ENCODE data around the gene CNOT10.
"Not testable (repeated sequence)": the region's sequence is repeated elsewhere in the genome, so short reads cannot be mapped to it uniquely, and the experiment has no call there.

CNOT10 gene

DNA sequence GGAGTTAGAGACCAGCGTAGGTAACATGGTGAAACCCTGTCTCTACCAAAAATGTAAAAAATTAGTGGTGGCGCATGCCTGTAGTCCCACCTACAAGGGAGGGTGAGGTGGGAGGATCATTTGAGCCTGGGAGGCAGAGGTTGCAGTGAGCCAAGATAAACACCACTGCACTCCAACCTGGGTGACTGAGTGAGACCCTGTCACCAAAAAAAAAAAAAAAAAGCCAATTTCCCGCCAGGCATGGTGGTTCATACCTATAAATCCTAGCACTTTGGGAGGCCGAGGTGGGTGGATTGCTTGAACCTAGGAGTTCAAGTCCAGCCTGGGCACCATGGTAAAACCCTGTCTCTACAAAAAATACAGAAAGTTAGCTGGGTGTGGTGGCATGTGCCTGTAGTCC is 6.9 kb downstream of the CNOT10 start:
- DNase-seq: no peak

DNA sequence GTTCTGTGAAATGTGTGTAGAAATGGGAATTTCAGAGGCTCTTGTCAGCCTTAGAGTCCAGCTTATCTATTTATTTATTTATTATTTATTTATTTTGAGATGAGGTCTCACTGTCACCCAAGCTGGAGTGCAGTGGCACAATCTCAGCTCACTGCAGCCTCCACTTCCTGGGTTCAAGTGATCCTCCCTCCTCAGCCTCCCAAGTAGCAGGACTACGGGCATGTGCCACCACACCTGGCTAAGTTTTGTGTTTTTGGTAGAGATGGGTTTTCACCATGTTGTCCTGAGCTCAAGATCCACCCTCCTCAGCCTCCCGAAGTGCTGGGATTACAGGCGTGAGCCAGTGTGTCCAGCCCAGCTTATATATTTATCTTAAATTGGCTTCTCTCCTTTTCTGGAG is 11.5 kb downstream of the CNOT10 start:
- DNase-seq: no peak

GRCh38 chr3:32698506-32698905 is 13.5 kb downstream of the CNOT10 start:
- DNase-seq: no peak

GRCh38 chr3:32699429-32699828 is 14.4 kb downstream of the CNOT10 start:
- DNase-seq: no peak

- DNase-seq: no peak
Measured at GRCh38 chr3:32700244-32700643, 15.3 kb downstream of the CNOT10 start.

GRCh38 chr3:32703491-32703972 is 18.5 kb downstream of the CNOT10 start:
- DNase-seq: no peak

DNA sequence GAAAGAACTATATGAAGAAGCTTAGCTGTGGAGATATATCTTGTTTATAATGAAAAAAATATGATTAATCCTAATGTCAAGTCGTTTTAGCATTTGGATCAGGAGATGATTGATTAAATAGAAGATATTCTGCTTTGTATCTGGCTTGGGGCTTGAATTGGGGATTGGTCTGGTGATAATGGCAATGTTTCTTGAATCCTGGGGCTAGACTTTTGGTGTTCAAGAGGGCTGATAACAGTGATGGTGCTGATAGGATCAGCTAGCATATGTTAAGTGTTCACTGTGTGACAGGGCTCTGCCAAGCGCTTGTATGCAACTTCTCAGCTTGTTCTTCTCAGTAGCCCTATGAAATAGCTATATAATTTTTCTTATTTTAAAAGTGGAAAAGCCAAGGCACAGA is 20.2 kb downstream of the CNOT10 start:
- no peak for DNase-seq

DNA sequence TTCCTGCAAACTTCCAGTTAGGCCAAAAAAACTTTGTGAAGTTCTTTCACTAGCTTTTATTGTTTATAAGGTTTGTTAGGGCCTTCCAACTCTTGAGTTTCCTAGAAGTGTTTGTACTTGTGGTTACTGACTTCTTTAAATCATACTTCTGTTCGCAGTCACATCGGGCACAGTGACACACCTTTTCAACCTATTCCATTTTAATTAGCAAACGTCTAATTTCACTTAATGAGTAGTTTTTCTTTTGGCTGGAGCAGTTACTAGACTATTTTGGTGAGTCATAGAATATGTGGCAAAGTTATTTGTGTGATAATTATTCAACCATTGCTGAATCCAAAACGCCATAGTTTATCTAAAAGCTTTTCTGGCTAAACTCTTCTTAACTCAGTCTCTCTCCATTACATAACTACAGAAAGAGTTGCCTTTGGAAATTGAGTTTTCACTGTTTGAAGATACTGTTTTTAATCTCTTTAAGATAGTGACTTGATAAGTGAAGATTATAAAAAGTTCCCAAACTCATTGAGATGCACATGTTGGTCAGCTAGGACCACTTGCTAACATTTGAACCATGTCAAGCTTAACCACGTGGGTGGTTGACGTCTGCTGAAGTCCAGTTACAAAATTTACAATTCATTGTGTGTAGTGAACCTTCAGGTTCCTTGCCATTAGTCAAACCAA is 21.5 kb downstream of the CNOT10 start:
- DNase-seq: no peak

DNA sequence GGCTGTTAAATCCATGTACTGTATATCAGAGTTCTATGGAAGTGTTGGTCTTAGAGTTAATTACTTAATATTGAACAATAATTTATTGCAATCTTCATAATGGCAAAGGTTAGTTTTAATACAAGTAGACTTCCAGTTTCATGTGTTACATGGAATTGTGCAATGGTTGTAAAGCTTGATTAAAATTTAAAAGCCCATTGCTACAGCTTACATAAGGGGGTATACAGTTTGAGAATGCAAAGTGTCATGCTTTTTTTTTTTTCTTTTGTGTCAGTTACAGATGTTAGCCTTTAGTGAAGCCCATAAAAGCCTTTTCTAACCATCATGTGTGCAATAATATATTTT is 22.0 kb downstream of the CNOT10 start:
- DNase-seq: no peak

DNA sequence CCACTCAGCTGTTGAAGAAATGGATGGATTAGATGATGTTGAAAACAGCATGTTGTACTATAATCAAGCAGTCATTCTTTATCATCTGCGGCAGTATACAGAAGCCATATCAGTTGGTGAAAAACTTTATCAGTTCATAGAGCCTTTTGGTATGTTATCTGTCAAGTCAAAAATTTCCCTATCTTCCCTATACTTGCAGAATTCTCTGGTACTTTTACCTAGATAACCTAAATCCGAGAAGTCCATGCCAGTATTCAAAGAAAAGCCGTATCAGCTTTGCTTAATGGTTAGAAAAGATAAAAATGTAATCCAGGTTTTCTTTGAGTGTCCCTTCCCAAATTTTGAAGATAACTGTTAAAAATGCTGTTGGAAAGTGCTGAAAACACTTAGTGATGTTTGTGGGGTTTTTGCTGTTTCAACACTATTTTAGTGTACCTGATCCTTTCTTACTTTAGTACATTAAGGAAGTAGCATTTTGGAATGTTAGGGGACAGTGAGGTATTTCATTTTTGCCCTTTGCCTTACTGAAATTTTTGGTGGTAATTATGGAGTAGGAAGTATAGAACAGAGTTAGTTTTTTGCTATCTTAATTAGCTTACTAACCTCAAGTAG is 23.8 kb downstream of the CNOT10 start:
- DNase-seq: no peak

- no peak for DNase-seq
Measured at GRCh38 chr3:32709346-32709745, 24.4 kb downstream of the CNOT10 start.

DNA sequence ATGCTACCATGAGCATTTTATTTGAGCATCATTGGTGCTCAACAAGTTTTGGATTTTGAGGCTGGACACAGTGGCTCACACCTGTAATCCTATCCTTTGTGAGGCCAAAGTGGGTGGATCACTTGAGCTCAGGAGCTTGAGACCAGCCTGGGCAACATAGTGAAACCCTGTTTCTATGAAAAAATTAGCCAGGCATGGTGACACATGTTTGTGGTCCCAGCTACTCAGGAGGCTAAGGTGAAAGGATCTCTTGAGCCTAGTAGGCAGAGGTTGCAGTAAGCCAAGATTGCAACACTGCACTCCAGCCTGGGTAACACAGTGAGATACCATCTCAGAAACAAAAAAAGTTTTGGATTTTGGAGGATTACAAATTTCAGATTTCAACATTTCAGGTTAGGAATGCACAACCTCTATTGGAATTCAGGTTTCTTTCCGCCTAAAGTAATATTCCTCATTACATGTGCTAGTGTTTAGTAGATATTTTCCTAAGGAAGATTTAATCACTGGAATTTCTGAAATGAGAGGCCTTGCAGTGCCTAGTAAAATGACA is 27.6 kb downstream of the CNOT10 start:
- DNase-seq: no peak

GRCh38 chr3:32713181-32713580 is 28.2 kb downstream of the CNOT10 start:
- no peak for DNase-seq

- no peak for DNase-seq
Measured at GRCh38 chr3:32719335-32719734, 34.3 kb downstream of the CNOT10 start.

- DNase-seq: no peak
Measured at GRCh38 chr3:32719931-32720330, 34.9 kb downstream of the CNOT10 start.

- no peak for DNase-seq
Measured at GRCh38 chr3:32725721-32726120, 40.7 kb downstream of the CNOT10 start.

GRCh38 chr3:32733631-32734229 is 48.7 kb downstream of the CNOT10 start:
- peak; percentile 37 for DNase-seq

DNA sequence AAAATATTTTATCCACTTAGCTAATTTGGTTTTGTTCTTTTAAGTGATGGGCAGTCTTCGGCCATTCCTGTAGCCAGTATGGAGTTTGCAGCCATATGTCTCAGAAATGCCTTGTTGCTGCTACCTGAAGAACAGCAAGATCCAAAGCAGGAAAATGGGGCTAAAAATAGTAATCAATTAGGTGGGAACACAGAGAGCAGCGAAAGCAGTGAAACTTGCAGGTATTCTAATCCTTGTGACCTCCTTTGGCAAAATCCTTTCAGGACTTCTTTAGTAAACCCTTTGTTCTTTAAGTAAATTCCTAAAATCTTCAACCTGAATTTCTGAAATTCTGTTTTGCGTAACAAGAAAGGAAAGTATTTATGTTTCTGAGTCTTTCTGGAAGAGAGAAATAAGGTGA is 49.8 kb downstream of the CNOT10 start:
- DNase-seq: no peak

DNA sequence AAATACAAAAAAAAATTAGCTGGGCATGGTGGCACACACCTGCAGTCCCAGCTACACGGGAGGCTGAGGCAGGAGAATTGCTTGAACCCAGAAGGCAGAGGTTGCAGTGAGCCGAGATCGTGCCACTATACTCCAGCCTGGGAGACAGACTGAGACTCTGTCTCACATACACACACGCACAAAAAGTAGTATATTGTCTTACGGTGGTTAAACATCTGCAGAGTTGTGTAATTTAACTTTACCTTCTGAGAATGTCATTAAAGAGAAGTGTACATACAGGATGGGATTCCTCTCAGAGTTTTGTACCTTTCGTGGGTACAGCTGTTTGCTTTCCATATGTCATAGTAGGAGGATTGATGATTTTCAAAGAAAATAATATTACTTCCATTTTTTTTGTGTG is 58.5 kb downstream of the CNOT10 start:
- DNase-seq: not testable (repeated sequence)

- peak; percentile 55 for DNase-seq
Measured at GRCh38 chr3:32743934-32744333, 58.9 kb downstream of the CNOT10 start.

- peak; percentile 69 for DNase-seq
Measured at GRCh38 chr3:32751377-32751776, 66.4 kb downstream of the CNOT10 start.

GRCh38 chr3:32755761-32756160 is 70.8 kb downstream of the CNOT10 start:
- DNase-seq: no peak

- no peak for DNase-seq
Measured at GRCh38 chr3:32757618-32758374, 72.8 kb downstream of the CNOT10 start.

GRCh38 chr3:32758375-32758753 is 73.4 kb downstream of the CNOT10 start:
- no peak for DNase-seq

All from NCI-H69 (cell line).